Measurements from ENCODE around the gene APPBP2.

DNA sequence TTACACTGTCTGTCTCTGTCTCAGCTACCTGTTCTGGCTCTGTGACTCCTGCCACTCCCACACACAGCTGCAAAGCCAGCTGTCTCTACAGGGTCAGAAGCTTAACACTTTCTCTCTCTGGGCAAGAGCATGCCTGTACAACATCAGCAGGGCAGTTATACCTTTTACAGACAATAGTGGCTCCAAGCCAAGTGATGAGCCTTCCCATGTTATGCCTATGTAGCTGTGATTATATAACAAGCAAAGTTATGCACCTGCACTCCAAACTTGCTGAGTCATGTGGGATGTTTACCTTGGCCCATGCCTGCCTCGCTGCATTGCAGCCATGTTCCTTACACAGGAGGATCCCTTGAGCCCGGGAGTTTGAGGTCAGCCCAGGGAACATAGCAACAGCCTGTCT lies 31.8 kb upstream of the APPBP2 start:
- TF ChIP-seq, protein P1, sequence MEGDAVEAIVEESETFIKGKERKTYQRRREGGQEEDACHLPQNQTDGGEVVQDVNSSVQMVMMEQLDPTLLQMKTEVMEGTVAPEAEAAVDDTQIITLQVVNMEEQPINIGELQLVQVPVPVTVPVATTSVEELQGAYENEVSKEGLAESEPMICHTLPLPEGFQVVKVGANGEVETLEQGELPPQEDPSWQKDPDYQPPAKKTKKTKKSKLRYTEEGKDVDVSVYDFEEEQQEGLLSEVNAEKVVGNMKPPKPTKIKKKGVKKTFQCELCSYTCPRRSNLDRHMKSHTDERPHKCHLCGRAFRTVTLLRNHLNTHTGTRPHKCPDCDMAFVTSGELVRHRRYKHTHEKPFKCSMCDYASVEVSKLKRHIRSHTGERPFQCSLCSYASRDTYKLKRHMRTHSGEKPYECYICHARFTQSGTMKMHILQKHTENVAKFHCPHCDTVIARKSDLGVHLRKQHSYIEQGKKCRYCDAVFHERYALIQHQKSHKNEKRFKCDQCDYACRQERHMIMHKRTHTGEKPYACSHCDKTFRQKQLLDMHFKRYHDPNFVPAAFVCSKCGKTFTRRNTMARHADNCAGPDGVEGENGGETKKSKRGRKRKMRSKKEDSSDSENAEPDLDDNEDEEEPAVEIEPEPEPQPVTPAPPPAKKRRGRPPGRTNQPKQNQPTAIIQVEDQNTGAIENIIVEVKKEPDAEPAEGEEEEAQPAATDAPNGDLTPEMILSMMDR (IDR thresholded peaks at IDR 0.05; ENCODE audit: control extremely low read depth in 1 of 3, insufficient read depth in 1 of 3, low read depth in 1 of 3, low read length in 3 of 3) = no peak
- TF ChIP-seq TCF12 (IDR thresholded peaks at IDR 0.05; ENCODE audit: low read depth, low read length) (no peak), RAD21 (IDR thresholded peaks at IDR 0.05 in 1 of 2, conservative IDR thresholded peaks at IDR 0.05 in 1 of 2; ENCODE audit: low read depth in 2 of 2, low read length in 2 of 2) (no peak), JUND (IDR thresholded peaks at IDR 0.05; ENCODE audit: low read length) (no peak), POLR2A (IDR thresholded peaks at IDR 0.05; ENCODE audit: control extremely low read depth in 1 of 2, low read depth in 2 of 2, low read length in 2 of 2) (no peak), EZH2 (IDR thresholded peaks at IDR 0.05; ENCODE audit: low read depth, low read length, severe bottlenecking) (no peak)

All from H1 (cell line).